HUDEP-2 (cell line): Measurements from ENCODE around the gene ADORA1.

ENCODE experiments used
- DNase-seq, 76 experiments: peaks; one replicate each; lab custom pipeline; 2025; ENCODE audit not compliant: unreplicated experiment in 76 of 76; lab: John Stamatoyannopoulos, UW

Gene ADORA1

GRCh38 chr1:203153989-203154821 lies 26.7 kb downstream of the ADORA1 start:
- no peak for DNase-seq

GRCh38 chr1:203156280-203156679 lies 28.8 kb downstream of the ADORA1 start:
- no peak for DNase-seq

GRCh38 chr1:203158423-203158822 lies 30.9 kb downstream of the ADORA1 start:
- DNase-seq = no peak

- DNase-seq = no peak
Measured at GRCh38 chr1:203158960-203159665, 31.6 kb downstream of the ADORA1 start.

GRCh38 chr1:203159844-203160243 lies 32.3 kb downstream of the ADORA1 start:
- no peak for DNase-seq

- DNase-seq = no peak
Measured at GRCh38 chr1:203161175-203161574, 33.6 kb downstream of the ADORA1 start.

GRCh38 chr1:203161703-203162102 lies 34.2 kb downstream of the ADORA1 start:
- no peak for DNase-seq

- DNase-seq = no peak
Measured at GRCh38 chr1:203162403-203162802, 34.9 kb downstream of the ADORA1 start.

GRCh38 chr1:203163891-203164635 lies 36.5 kb downstream of the ADORA1 start:
- DNase-seq = peak in 4 of 76 experiments; percentile 3 to 17 (median 8)

- DNase-seq = no peak
Measured at GRCh38 chr1:203165101-203165799, 37.7 kb downstream of the ADORA1 start.

GRCh38 chr1:203165800-203166161 lies 38.3 kb downstream of the ADORA1 start:
- no peak for DNase-seq

GRCh38 chr1:203166192-203166940 lies 38.8 kb downstream of the ADORA1 start:
- peak in 31 of 76 experiments; percentile 3 to 67 (median 18) for DNase-seq

GRCh38 chr1:203167026-203167912 lies 39.7 kb downstream of the ADORA1 start:
- peak in 3 of 76 experiments; percentile 1 to 11 (median 10) for DNase-seq

GRCh38 chr1:203167913-203168200 lies 40.3 kb downstream of the ADORA1 start:
- no peak for DNase-seq

GRCh38 chr1:203168256-203168786 lies 40.8 kb downstream of the ADORA1 start:
- no peak for DNase-seq

- DNase-seq = no peak
Measured at GRCh38 chr1:203168991-203169390, 41.5 kb downstream of the ADORA1 start.

- DNase-seq = no peak
Measured at GRCh38 chr1:203169770-203170520, 42.4 kb downstream of the ADORA1 start.

GRCh38 chr1:203170625-203171330 lies 43.3 kb downstream of the ADORA1 start:
- no peak for DNase-seq
